MCF 10A (cell line): ENCODE results near the gene LCE2A. TPM values are rescaled to one million over a fixed set of nuclear protein-coding genes. Genes with fewer than 3 reads are reported as not detected.

Experiments
- Bru-seq: library from RNA; stranded (reverse); fragments of 400-500 nt; gene quantifications from one replicate; lab custom pipeline; 2021; lab: Mats Ljungman, UMichigan
- BruChase-seq, 2 experiments: library from RNA; stranded (reverse); fragments of 400-500 nt; gene quantifications; one replicate each; lab custom pipeline; 2021; lab: Mats Ljungman, UMichigan
- BruUV-seq: library from RNA; stranded (reverse); fragments of 400-500 nt; replicated peaks from 2 replicates; lab custom pipeline; 2021; lab: Mats Ljungman, UMichigan
- CTCF ChIA-PET: fragments of 300-600 bp; sonication (Branson Sonifier 250); formaldehyde crosslinking; extraction: SDS; loops from one replicate; lab custom pipeline; 2021; ENCODE audit warnings: antibody characterized with exemption, inconsistent platforms; lab: Yijun Ruan, JAX
- POLR2A ChIA-PET: fragments of 300-600, 350-650 bp; sonication (Branson Sonifier 250); formaldehyde crosslinking; extraction: SDS; loops from one replicate; lab custom pipeline; 2020; ENCODE audit warnings: antibody characterized with exemption, inconsistent platforms; lab: Yijun Ruan, JAX
- DNase-seq: peaks from one replicate; pipeline ENCODE4 v3.0.0-alpha.2; 2018; ENCODE audit not compliant: unreplicated experiment
- H3K27ac Mint-ChIP-seq: one replicate; pipeline ENCODE4 v1.8.0; 2022; ENCODE audit warnings: mild to moderate bottlenecking, low read depth, mixed read lengths; ENCODE audit not compliant: unreplicated experiment
- H3K27me3 Mint-ChIP-seq: one replicate; pipeline ENCODE4 v1.8.0; 2022; ENCODE audit warnings: mixed read lengths; ENCODE audit not compliant: insufficient read depth, unreplicated experiment
- H3K36me3 Mint-ChIP-seq: one replicate; pipeline ENCODE4 v1.8.0; 2022; ENCODE audit warnings: mild to moderate bottlenecking, moderate library complexity, mixed read lengths; ENCODE audit not compliant: insufficient read depth, unreplicated experiment
- H3K4me1 Mint-ChIP-seq: one replicate; pipeline ENCODE4 v1.8.0; 2022; ENCODE audit warnings: mixed read lengths; ENCODE audit not compliant: insufficient read depth, unreplicated experiment
- H3K4me3 Mint-ChIP-seq: one replicate; pipeline ENCODE4 v1.8.0; 2022; ENCODE audit warnings: mild to moderate bottlenecking, moderate library complexity, mixed read lengths; ENCODE audit not compliant: unreplicated experiment
- H3K9me3 Mint-ChIP-seq: one replicate; pipeline ENCODE4 v1.8.0; 2022; ENCODE audit warnings: mixed read lengths; ENCODE audit not compliant: unreplicated experiment
- CTCF ChIP-seq: fragments of 200-600 bp; IDR thresholded peaks from one replicate; pipeline ENCODE4 v1.8.0; 2022; ENCODE audit warnings: antibody characterized with exemption, mild to moderate bottlenecking; ENCODE audit not compliant: unreplicated experiment
- intact Hi-C: fragments of 100-400 bp; cut with micrococcal nuclease; formaldehyde crosslinking; loops from 2 replicates; pipeline ENCODE4 v1.14.1; 2022
- long read RNA-seq: library from polyadenylated mRNA; stranded (forward); transcript quantifications from one replicate; pipeline ENCODE4 v2.0.0, GENCODE V29; 2022
- total RNA-seq: library from RNA; stranded (reverse); gene quantifications from 2 replicates; pipeline ENCODE4 v1.2.3, GENCODE V29; 2022

LCE2A gene
- total RNA-seq (not detected in 2 replicates), Bru-seq, nascent RNA (not detected), BruChase-seq, experiment 1, labeled RNA remaining after a 6-hour chase (not detected), BruChase-seq, experiment 2, labeled RNA remaining after a 2-hour chase (not detected)
- long read RNA-seq = 0 reads

- Mint-ChIP-seq H3K36me3 (no peaks in the 10 kb centered on the region), H3K27me3 (peaks cover 12% of the 10 kb centered on the region), H3K9me3 (peaks cover 11% of the 10 kb centered on the region), H3K27ac (no peak within 1 kb of the TSS), H3K4me1 (no peaks in the 10 kb centered on the region), H3K4me3 (no peak within 1 kb of the TSS)
- no peak for TF ChIP-seq CTCF
- no TSS peak for BruUV-seq
- ChIA-PET CTCF (interaction anchor here (0.5 to 1.5 kb wide), 6 partner anchors 9 to 793 kb away, joined by 3 to 5 read pairs (median 3); no protein-coding TSS in a partner anchor), POLR2A (no interaction called here)
- peak; percentile 9 for DNase-seq
- intact Hi-C loops = no loop called here
Observed at GRCh38 chr1:152697701-152698600, at the start of gene LCE2A. Gene LCE2A (plus strand): TSS chr1:152698345. CDS start chr1:152698902, 557 bp downstream.

- ChIA-PET POLR2A (interaction anchor here (0.6 to 2.2 kb wide), 10 partner anchors 9 to 520 kb away, joined by 3 to 7 read pairs (median 4); no protein-coding TSS in a partner anchor), CTCF (interaction anchor here (0.6 to 14.4 kb wide), 100 partner anchors 11 to 999 kb away, joined by 3 to 253 read pairs (median 4); partner anchors contain the start of genes IVL, KPRP, LCE2D and LCE3A)
- Mint-ChIP-seq H3K36me3 (no peaks in the 10 kb centered on the region), H3K9me3 (no peaks in the 10 kb centered on the region), H3K27ac (no peak overlapping the region), H3K4me1 (no peaks in the 10 kb centered on the region), H3K4me3 (no peak overlapping the region), H3K27me3 (no peaks in the 10 kb centered on the region)
- TF ChIP-seq CTCF = peak; percentile 87
- DNase-seq = peak; percentile 91
- intact Hi-C loops = loop anchor here (1.0 to 10.0 kb wide), 8 partner anchors 81 to 569 kb away; partner anchors contain the start of gene SPRR1B
- BruUV-seq = no TSS peak
Observed at GRCh38 chr1:152654110-152654509, 44.0 kb upstream of the LCE2A start.

- BruUV-seq = no TSS peak
- Mint-ChIP-seq H3K36me3 (no peaks in the 10 kb centered on the region), H3K9me3 (no peaks in the 10 kb centered on the region), H3K27ac (no peak overlapping the region), H3K4me1 (no peaks in the 10 kb centered on the region), H3K4me3 (no peak overlapping the region), H3K27me3 (no peaks in the 10 kb centered on the region)
- TF ChIP-seq CTCF = no peak
- no peak for DNase-seq
- CTCF ChIA-PET = interaction anchor here (0.5 to 14.4 kb wide), 19 partner anchors 9 to 566 kb away, joined by 3 to 253 read pairs (median 4); partner anchors contain the start of genes KPRP and LCE2D
- intact Hi-C loops = loop anchor here (10.0 kb wide), 2 partner anchors 162 to 378 kb away; partner anchors contain the start of gene SPRR1B
- POLR2A ChIA-PET = interaction anchor here (0.5 to 1.6 kb wide), 5 partner anchors 21 to 214 kb away, joined by 3 to 5 read pairs (median 3); partner anchors contain the start of gene KPRP
Observed at GRCh38 chr1:152656459-152656858, 41.7 kb upstream of the LCE2A start.
